Endothelial cell of umbilical vein (primary cell): Measurements from ENCODE around the gene EPAS1.
"Not testable (repeated sequence)": the region's sequence is repeated elsewhere in the genome, so short reads cannot be mapped to it uniquely, and the experiment has no call there.

Source experiments
- CTCF ChIP-seq, 2 donors: IDR thresholded peaks; 1 replicate in 1 of 2; 2 replicates in 1 of 2; pipeline ENCODE4 v1.5.1; 2011; ENCODE audit warnings: low read length in 2 of 2, mild to moderate bottlenecking in 2 of 2, moderate library complexity in 2 of 2, control low read depth in 1 of 2, inconsistent platforms in 1 of 2, low read depth in 1 of 2; ENCODE audit not compliant: insufficient read depth in 1 of 2; ENCODE audit errors: extremely low read depth in 1 of 2
- EZH2 ChIP-seq: IDR thresholded peaks from 2 replicates; pipeline ENCODE4 v1.6.1; 2012; ENCODE audit warnings: borderline replicate concordance, low read depth, mild to moderate bottlenecking, moderate library complexity, low read length, inconsistent platforms; ENCODE audit not compliant: severe bottlenecking
- FOS ChIP-seq: IDR thresholded peaks from 2 replicates; pipeline ENCODE4 v1.6.1; 2011; ENCODE audit warnings: mild to moderate bottlenecking, low read length, moderate library complexity, borderline replicate concordance; ENCODE audit not compliant: insufficient read depth
- JUN ChIP-seq: IDR thresholded peaks from 2 replicates; pipeline ENCODE4 v1.6.1; 2011; ENCODE audit warnings: borderline replicate concordance, low read depth; ENCODE audit not compliant: insufficient read length, insufficient read depth
- MAX ChIP-seq: IDR thresholded peaks from 2 replicates; pipeline ENCODE4 v1.6.1; 2011; ENCODE audit not compliant: insufficient read depth, insufficient read length
- POLR2A ChIP-seq: IDR thresholded peaks from 2 replicates; pipeline ENCODE4 v1.6.1; 2012; ENCODE audit warnings: low read depth, mild to moderate bottlenecking, control low read depth, low read length
- POLR2AphosphoS5 ChIP-seq: IDR thresholded peaks from 2 replicates; pipeline ENCODE4 v1.6.1; 2012; ENCODE audit warnings: low read depth, mild to moderate bottlenecking, control low read depth, low read length, moderate library complexity; ENCODE audit not compliant: insufficient read depth

GRCh38 chr2:46395730-46396129 lies 98.5 kb downstream of the EPAS1 start:
- TF ChIP-seq POLR2A; CTCF (IDR thresholded peaks at IDR 0.05; ENCODE audit: extremely low read depth in 1 of 2, insufficient read depth in 1 of 2, low read depth in 1 of 2, low read length in 2 of 2); POLR2AphosphoS5; EZH2; FOS; MAX; JUN: not testable (repeated sequence)
